ENCODE data around the gene TEX2. TPM values are rescaled to one million over a fixed set of nuclear protein-coding genes. Genes with fewer than 3 reads are reported as not detected.
"Not testable (repeated sequence)": the region's sequence is repeated elsewhere in the genome, so short reads cannot be mapped to it uniquely, and the experiment has no call there.

The TEX2 gene
- total RNA-seq, 1 experiment from 2014 or later, result 20.2 TPM

DNA sequence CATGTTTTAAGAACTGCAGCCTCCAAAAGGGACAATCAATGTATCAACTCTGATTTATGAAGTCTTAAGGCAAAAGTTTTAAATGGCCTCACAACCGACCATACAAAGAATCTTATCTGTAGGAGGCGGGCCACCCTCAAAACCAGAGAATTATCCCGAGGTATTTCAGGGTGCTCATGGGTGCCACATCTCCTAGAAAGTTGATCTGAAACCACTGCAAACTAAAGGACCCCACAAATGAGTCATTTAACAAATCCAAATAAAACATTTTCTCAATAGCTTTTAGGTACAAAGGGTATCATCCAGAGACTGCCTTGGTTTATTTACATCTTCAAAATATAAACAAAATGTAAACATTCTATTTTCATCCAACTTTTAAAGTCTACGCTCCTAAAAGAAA, 139.9 kb downstream of the TEX2 start:
- Mint-ChIP-seq H3K36me3 (ENCODE audit: insufficient read depth, unreplicated experiment) (no peaks in the 10 kb centered on the region), H3K4me1 (ENCODE audit: low read depth, unreplicated experiment) (no peaks in the 10 kb centered on the region), H3K4me3 (ENCODE audit: unreplicated experiment) (no peak overlapping the region), H3K9me3 (ENCODE audit: unreplicated experiment) (no peaks in the 10 kb centered on the region), H3K27me3 (ENCODE audit: insufficient read depth, unreplicated experiment) (no peaks in the 10 kb centered on the region), H3K27ac (ENCODE audit: unreplicated experiment) (no peak overlapping the region)
- BruUV-seq (replicated peaks), result no TSS peak
- DNase-seq, result no peak
- CTCF ChIA-PET, result no interaction called here
- TF ChIP-seq, protein P1, sequence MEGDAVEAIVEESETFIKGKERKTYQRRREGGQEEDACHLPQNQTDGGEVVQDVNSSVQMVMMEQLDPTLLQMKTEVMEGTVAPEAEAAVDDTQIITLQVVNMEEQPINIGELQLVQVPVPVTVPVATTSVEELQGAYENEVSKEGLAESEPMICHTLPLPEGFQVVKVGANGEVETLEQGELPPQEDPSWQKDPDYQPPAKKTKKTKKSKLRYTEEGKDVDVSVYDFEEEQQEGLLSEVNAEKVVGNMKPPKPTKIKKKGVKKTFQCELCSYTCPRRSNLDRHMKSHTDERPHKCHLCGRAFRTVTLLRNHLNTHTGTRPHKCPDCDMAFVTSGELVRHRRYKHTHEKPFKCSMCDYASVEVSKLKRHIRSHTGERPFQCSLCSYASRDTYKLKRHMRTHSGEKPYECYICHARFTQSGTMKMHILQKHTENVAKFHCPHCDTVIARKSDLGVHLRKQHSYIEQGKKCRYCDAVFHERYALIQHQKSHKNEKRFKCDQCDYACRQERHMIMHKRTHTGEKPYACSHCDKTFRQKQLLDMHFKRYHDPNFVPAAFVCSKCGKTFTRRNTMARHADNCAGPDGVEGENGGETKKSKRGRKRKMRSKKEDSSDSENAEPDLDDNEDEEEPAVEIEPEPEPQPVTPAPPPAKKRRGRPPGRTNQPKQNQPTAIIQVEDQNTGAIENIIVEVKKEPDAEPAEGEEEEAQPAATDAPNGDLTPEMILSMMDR (IDR thresholded peaks at IDR 0.05; ENCODE audit: insufficient read depth in 1 of 2, low read depth in 1 of 2, low read length in 1 of 2, severe bottlenecking in 1 of 2, unreplicated experiment in 1 of 2), result no peak
- H3K27me3 ChIP-seq (replicated peaks; ENCODE audit: control insufficient read depth, insufficient read depth, low read length), result no peaks in the 10 kb centered on the region
- H3K4me1 ChIP-seq, result peaks cover 4% of the 10 kb centered on the region; the same call in 1 of the 2 replicates
- no peaks in the 10 kb centered on the region for H3K36me3 ChIP-seq (ENCODE audit: control insufficient read depth, insufficient read depth, low read length)
- H3K9me3 ChIP-seq, result no peaks in the 10 kb centered on the region
- POLR2A ChIA-PET, result no interaction called here
- no peak overlapping the region for H3K4me3 ChIP-seq (ENCODE audit: low read depth, low read length)
- intact Hi-C loops (cut with micrococcal nuclease; ENCODE audit: unreplicated experiment), result no loop called here

DNA sequence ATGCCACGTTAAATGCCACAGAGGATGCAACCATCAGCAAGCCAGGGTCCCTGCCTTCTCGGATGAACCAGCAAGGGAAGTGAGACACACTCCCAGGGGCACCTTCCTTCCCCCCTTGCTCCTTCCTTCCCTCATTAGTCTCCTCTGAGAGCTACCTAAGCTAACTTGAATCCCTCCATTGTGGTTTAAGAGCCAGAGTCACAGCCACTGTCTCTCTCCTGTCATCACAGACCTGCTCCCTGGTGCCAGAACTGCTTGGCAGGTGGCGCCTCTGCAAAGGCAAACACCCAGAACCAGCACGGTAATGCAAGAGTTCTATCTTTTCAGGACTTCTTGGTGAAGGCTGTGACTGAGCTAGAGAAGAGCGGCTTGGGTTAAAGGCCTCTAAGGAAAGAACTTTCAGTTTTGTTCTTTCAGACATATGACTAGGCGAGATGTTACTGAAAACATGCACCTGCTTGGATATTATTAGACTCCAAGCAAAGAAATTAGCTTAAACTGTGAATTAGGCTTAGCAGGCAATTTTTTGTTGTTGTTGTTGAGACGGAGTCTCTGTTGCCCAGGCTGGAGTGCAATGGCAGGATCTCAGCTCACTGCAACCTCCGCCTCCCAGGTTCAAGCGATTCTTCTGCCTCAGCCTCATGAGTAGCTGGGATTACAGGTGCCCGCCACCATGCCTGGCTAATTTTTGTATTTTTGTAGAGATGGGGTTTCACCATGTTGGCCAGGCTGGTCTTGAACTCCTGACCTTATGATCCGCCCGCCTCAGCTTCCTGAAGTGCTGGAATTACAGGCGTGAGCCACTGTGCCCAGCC, 141.9 kb downstream of the TEX2 start:
- H3K9me3 ChIP-seq; DNase-seq; H3K9me3 Mint-ChIP-seq (ENCODE audit: unreplicated experiment); H3K4me3 ChIP-seq (ENCODE audit: low read depth, low read length); H3K27me3 ChIP-seq (replicated peaks; ENCODE audit: control insufficient read depth, insufficient read depth, low read length); H3K4me3 Mint-ChIP-seq (ENCODE audit: unreplicated experiment); H3K4me1 Mint-ChIP-seq (ENCODE audit: low read depth, unreplicated experiment); H3K36me3 ChIP-seq (ENCODE audit: control insufficient read depth, insufficient read depth, low read length); H3K27ac Mint-ChIP-seq (ENCODE audit: unreplicated experiment); POLR2A ChIA-PET; H3K36me3 Mint-ChIP-seq (ENCODE audit: insufficient read depth, unreplicated experiment); H3K27me3 Mint-ChIP-seq (ENCODE audit: insufficient read depth, unreplicated experiment); intact Hi-C loops (cut with micrococcal nuclease; ENCODE audit: unreplicated experiment); CTCF ChIA-PET; BruUV-seq (replicated peaks): not testable (repeated sequence)
- H3K4me1 ChIP-seq, result peaks cover 13% of the 10 kb centered on the region; the same call in 1 of the 2 replicates

DNA sequence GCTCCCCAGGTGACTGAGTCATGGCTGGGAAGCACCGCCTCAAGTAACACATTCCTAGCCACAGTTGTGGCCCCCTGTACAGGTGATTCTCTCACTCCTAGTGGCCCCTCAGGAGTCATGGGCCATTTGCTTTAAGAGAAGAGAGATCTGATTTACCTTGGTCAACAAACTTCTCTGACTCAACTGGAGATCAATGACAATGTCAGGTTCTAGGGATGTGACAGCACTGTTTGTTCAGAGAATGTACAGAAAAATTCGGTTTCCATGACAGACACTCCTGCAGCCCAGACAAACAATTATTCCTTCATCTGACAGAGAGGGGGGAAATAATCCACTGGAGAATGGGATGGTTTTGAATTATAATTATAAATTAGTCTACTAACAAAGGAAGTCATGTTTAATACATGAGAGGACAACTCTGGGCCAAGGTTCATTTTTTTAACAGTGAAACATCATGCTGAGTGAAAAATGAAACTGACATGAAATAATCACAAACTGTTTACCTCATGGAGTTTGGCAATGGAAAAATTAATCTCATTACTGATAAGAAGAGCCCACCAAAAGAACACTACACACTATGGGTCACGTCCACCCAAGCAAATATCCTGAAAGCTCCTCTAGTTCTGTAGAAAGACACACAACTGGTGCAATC, 142.8 kb downstream of the TEX2 start:
- BruUV-seq (replicated peaks), result no TSS peak
- ChIA-PET POLR2A (no interaction called here), CTCF (no interaction called here)
- H3K27me3 ChIP-seq (replicated peaks; ENCODE audit: control insufficient read depth, insufficient read depth, low read length), result no peaks in the 10 kb centered on the region
- H3K4me1 ChIP-seq, result peaks cover 13% of the 10 kb centered on the region; the same call in 1 of the 2 replicates
- H3K9me3 Mint-ChIP-seq (ENCODE audit: unreplicated experiment), result no peaks in the 10 kb centered on the region
- no peak overlapping the region for H3K27ac Mint-ChIP-seq (ENCODE audit: unreplicated experiment)
- H3K4me3 Mint-ChIP-seq (ENCODE audit: unreplicated experiment), result no peak overlapping the region
- H3K36me3 ChIP-seq (ENCODE audit: control insufficient read depth, insufficient read depth, low read length), result no peaks in the 10 kb centered on the region
- no peaks in the 10 kb centered on the region for H3K9me3 ChIP-seq
- no peak for DNase-seq
- intact Hi-C loops (cut with micrococcal nuclease; ENCODE audit: unreplicated experiment), result no loop called here
- no peak overlapping the region for H3K4me3 ChIP-seq (ENCODE audit: low read depth, low read length)
- peaks cover 6% of the 10 kb centered on the region for H3K36me3 Mint-ChIP-seq (ENCODE audit: insufficient read depth, unreplicated experiment)
- no peaks in the 10 kb centered on the region for H3K27me3 Mint-ChIP-seq (ENCODE audit: insufficient read depth, unreplicated experiment)
- peaks cover 9% of the 10 kb centered on the region for H3K4me1 Mint-ChIP-seq (ENCODE audit: low read depth, unreplicated experiment)
- TF ChIP-seq, protein P1 (IDR thresholded peaks at IDR 0.05; ENCODE audit: insufficient read depth in 1 of 2, low read depth in 1 of 2, low read length in 1 of 2, severe bottlenecking in 1 of 2, unreplicated experiment in 1 of 2), result no peak
